ENCODE measurements around the gene SCN8A.
"Not testable (repeated sequence)": the region's sequence is repeated elsewhere in the genome, so short reads cannot be mapped to it uniquely, and the experiment has no call there.

SCN8A gene

GRCh38 chr12:51591016-51591901 is at the start of gene SCN8A:
Gene SCN8A (plus strand): TSS chr12:51591233. CDS start chr12:51662818, 71,585 bp downstream.
- DNase-seq = peak; percentile 75

DNA sequence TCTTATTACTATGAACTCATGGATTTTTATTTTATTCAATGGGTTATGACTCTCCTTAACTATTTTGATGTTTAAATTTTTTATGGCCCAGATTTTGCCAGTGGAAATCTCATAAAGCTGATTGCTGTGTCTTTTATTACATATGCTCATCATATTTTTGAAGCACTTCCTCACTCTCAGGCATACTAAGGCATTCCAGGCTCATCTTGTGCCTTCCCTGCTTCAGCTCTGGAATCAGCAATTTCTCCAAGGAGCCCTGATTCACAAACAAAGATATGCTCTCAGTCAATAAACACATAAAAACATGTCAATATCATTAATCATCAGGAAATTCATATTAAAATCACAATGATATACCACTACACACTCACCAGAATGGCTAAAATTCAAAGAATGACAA is 44.9 kb upstream of the SCN8A start:
- no peak for DNase-seq

- no peak for DNase-seq
Measured at GRCh38 chr12:51547606-51548005, 43.4 kb upstream of the SCN8A start.

DNA sequence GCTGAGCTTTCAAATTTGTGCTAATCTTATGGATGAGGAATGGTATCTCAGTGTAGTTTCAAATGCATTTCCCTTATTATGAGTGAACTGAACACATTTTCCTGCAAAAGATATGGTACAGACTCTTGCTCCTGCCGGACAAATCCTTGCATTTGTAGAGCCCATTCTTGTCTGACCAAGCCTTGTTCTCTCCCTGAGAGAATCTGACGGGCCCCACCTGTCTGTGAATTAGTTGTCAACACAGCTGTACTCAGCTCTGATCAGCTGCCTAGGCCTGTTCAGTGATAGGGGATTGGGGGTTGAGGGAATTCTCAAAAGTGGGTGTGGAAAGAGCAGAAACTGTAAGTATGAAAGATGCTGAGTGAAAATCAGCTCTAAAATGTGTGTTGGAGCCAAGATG is 42.8 kb upstream of the SCN8A start:
- DNase-seq = no peak

- DNase-seq = peak; percentile 53
Measured at GRCh38 chr12:51549637-51550036, 41.4 kb upstream of the SCN8A start.

GRCh38 chr12:51568271-51569032 is 22.6 kb upstream of the SCN8A start:
- DNase-seq = not testable (repeated sequence)

DNA sequence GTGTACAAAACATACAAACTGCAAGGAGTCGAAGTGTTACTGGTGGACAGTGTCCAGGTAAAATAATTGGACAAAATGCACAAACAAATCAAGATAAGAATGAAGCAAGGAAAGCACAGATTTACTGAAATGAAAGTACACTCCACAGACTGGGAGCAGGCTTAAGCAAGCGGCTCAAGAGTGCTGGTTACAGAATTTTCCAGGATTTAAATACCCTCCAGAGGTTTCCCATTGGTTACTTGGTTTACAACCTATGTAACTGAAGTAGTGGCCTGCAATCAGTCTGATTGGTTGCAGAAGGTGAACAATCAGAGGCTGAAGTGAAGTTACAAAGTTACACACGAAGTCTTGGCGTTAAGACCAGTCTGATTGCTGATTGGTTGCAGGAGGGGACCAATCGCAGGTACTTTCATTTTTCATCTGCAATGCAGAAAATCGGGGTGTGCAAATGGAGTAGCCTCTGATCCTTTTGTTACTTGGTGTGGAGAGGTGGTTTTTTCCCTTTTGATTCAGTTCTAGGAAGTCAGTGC is 11.6 kb upstream of the SCN8A start:
- DNase-seq = no peak

GRCh38 chr12:51589060-51589459 is 2.0 kb upstream of the SCN8A start:
- no peak for DNase-seq

DNA sequence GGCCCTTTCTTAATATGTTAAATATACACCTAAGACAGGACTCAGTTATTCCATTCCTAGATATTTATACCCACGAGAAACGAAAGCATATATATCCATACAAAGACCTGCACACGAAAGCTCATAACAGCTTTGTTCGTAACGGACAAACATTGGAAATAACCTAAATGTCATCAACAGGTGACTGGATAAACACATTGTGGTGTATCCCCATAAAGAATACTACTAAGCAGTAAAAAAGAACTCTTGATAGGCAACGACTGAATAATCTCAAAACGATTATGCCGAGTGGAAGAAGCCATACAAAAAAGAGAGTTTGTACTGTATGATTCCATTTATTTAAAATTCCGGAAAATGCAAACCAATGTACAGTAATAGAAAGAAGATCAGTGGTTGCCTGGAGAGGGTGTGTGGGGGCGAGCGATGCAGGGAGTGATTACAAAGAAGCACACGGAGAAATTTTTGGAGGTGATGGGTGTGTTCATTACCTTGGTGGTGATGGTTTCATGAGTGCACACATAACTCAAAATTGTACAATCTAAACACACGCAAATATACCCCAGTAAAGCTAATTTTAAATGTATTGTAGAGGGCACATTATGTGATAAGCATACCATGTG is 1.4 kb upstream of the SCN8A start:
- no peak for DNase-seq

DNA sequence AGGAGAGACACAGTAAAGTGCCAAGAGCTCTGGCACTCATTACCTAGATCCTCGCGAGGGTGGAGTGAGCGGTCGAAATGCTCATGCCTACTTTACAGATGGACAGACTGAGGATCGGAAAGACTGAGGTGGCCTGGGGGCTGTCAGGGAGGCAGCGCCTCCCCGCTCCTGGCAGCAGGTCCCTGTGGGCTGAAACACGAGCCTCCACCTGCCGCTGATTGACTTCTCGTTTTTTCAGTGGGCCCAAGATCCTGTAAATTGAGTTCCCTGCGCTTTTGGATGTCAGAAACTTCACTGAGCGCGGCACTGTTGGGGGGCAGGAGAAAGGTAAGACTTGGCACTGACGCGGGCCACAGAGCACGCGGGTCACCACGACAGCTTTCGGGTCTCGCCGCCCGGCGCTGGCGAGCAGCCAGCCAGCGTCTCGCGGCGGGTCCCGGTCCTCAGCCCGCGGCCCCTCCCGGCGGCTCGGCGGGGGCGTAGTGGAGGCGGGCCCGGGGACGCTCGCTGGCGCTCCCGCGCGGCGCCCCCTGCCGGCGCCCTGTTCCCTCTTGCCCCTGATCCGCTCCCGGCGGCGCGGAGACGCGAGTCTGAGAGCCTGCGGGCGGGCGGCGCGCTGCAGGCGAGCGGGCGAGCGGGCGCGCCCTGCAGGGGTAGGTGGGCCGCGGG is 552 bp upstream of the SCN8A start:
- DNase-seq = peak; percentile 88

GRCh38 chr12:51592034-51592705 is 1.1 kb downstream of the SCN8A start:
- DNase-seq = peak; percentile 94

DNA sequence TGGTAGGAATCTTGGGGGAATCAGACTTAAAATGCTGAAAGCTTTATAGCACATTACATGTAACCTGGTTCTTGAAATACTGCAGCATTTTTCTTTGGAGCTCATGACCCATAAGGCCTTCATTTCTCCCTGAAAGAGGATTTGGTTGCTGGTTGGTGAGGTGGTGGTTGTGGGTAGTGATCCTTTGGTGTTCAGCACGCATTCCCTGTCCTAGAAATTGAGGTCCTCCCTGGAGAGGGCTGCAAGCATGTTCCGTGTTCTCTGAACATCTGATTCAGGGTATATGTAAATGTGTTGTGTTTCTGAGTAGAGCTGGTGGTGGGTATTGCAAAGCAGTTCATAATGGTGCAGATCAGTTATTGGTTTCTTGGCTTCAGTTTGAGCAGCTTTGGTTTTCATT is 2.0 kb downstream of the SCN8A start:
- no peak for DNase-seq

- peak; percentile 73 for DNase-seq
Measured at GRCh38 chr12:51593539-51593938, 2.5 kb downstream of the SCN8A start.

- DNase-seq = no peak
Measured at GRCh38 chr12:51598156-51598555, 7.1 kb downstream of the SCN8A start.

DNA sequence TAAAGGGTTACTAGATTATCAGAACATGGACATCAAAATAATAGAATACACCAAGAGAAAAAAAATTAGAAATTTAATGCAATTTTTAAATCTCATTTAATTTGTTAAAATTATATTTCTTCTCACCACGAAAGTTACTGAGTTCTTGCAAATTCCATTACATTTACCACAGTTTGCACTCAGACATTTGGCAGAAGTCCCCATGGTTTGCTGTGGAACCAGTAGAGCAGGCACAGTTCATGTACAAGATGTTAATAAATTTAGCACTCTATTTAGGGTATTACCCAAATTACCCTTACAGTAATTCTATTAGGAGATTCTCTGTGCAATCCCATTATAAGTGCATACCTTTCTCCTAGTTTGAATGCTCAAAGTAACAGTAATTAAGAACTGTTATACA is 9.7 kb downstream of the SCN8A start:
- DNase-seq = no peak

- DNase-seq = no peak
Measured at GRCh38 chr12:51601241-51601640, 10.2 kb downstream of the SCN8A start.

GRCh38 chr12:51605896-51606295 is 14.9 kb downstream of the SCN8A start:
- DNase-seq = not testable (repeated sequence)

GRCh38 chr12:51607197-51607596 is 16.2 kb downstream of the SCN8A start:
- not testable (repeated sequence) for DNase-seq

GRCh38 chr12:51620448-51620847 is 29.4 kb downstream of the SCN8A start:
- peak; percentile 68 for DNase-seq

DNA sequence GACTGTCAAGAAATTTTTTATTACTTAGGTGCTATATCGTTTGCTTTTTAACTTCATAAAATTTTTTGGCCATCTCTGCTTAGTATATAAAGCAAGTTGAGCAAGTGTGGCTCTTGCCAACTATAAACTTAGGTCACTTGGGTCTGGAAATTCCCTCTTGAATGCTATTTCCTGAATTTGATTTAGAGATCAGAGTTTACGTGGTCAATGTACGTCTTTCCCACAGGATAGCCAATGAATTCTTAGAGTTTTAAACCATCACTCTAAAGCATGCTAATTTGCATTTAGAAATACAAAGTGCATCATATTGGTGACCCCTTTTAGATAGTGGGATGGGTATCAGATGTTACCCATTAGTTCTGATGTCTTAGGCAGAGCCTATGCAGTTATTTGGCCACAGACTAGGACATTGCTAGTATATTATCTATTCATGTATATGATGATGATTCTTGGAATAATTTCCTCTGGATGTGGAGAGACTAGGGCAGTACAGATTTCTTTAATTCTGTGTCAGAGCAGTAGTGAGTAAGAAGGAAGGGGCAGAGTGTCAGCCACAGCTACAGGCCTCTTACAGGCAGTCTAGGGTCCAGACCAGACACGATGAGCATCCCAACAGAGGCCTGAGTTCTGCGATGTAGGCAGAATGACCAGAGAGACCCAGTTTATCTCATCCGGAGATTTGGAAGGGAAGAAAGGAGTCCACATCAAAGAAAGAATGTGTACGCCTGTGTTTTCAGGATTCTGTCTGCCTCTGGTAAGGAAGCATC is 30.3 kb downstream of the SCN8A start:
- DNase-seq = peak; percentile 51

- peak; percentile 76 for DNase-seq
Measured at GRCh38 chr12:51622564-51622963, 31.5 kb downstream of the SCN8A start.
